Measurements from ENCODE around the gene RUNX2.

RUNX2 gene

GRCh38 chr6:45514454-45515230 lies 186.5 kb downstream of the RUNX2 start:
- H3K79me2 ChIP-seq (ENCODE audit: control insufficient read depth, insufficient read depth, low read length, poor library complexity): no peaks in the 10 kb centered on the region
- peaks cover 0 to 3% of the 10 kb centered on the region in 2 experiments for H3K4me1 ChIP-seq (ENCODE audit: control insufficient read depth in 1 of 2, insufficient read depth in 2 of 2, low read length in 2 of 2)
- no peak overlapping the region for H3K14ac ChIP-seq (ENCODE audit: low read length)
- no peak overlapping the region for H2BK120ac ChIP-seq (ENCODE audit: insufficient read depth, low read length, poor library complexity)
- no CpG with 5 or more reads among the region's 5 CpGs for WGBS (ENCODE audit: extremely low coverage, insufficient coverage, insufficient read length)
- H2AK5ac ChIP-seq (ENCODE audit: low read length): no peak overlapping the region
- DNase-seq: peak; percentile 2 to 6
- no peak overlapping the region for H3K27ac ChIP-seq (ENCODE audit: low read depth, low read length)
- no peak overlapping the region for H2BK12ac ChIP-seq (ENCODE audit: low read length)
- H3K79me1 ChIP-seq (ENCODE audit: low read length): no peaks in the 10 kb centered on the region
- H4K12ac ChIP-seq (ENCODE audit: low read depth, low read length): no peak overlapping the region
- no peaks in the 10 kb centered on the region for H3K27me3 ChIP-seq (ENCODE audit: insufficient read depth, low read length)
- no peak overlapping the region for H3K23ac ChIP-seq (ENCODE audit: low read length)
- no peaks in the 10 kb centered on the region for H3K36me3 ChIP-seq (ENCODE audit: control insufficient read depth in 1 of 2, insufficient read depth in 2 of 2, low read length in 2 of 2)
- no peak overlapping the region for H2AFZ ChIP-seq (ENCODE audit: insufficient read depth, low read length, poor library complexity)
- H3K18ac ChIP-seq (ENCODE audit: low read length): no peak overlapping the region
- no peak overlapping the region for H3K4ac ChIP-seq (ENCODE audit: low read depth, low read length)
- no peak overlapping the region for H2BK5ac ChIP-seq (ENCODE audit: low read depth, low read length, poor library complexity)
- H3K4me2 ChIP-seq (ENCODE audit: low read length): no peak overlapping the region
- H3K4me3 ChIP-seq (ENCODE audit: low read depth, low read length): no peak overlapping the region
- no peak overlapping the region for H3K9ac ChIP-seq (ENCODE audit: low read length)
- H3K9me3 ChIP-seq (ENCODE audit: insufficient read depth, low read depth, low read length): no peaks in the 10 kb centered on the region
- no peak overlapping the region for H4K8ac ChIP-seq (ENCODE audit: low read depth, low read length)
- H4K91ac ChIP-seq (ENCODE audit: low read depth, low read length): no peak overlapping the region

- H3K79me2 ChIP-seq (ENCODE audit: control insufficient read depth, insufficient read depth, low read length, poor library complexity): no peaks in the 10 kb centered on the region
- H2BK5ac ChIP-seq (ENCODE audit: low read depth, low read length, poor library complexity): no peak overlapping the region
- H3K4me1 ChIP-seq (ENCODE audit: control insufficient read depth in 1 of 2, insufficient read depth in 2 of 2, low read length in 2 of 2): peaks cover 0 to 8% of the 10 kb centered on the region in 2 experiments
- H3K14ac ChIP-seq (ENCODE audit: low read length): no peak overlapping the region
- no peak overlapping the region for H4K8ac ChIP-seq (ENCODE audit: low read depth, low read length)
- H2AFZ ChIP-seq (ENCODE audit: insufficient read depth, low read length, poor library complexity): no peak overlapping the region
- no peak overlapping the region for H4K91ac ChIP-seq (ENCODE audit: low read depth, low read length)
- H2BK12ac ChIP-seq (ENCODE audit: low read length): no peak overlapping the region
- no peak overlapping the region for H3K4ac ChIP-seq (ENCODE audit: low read depth, low read length)
- H3K4me2 ChIP-seq (ENCODE audit: low read length): no peak overlapping the region
- H3K23ac ChIP-seq (ENCODE audit: low read length): no peak overlapping the region
- H3K9me3 ChIP-seq (ENCODE audit: insufficient read depth, low read depth, low read length): no peaks in the 10 kb centered on the region
- H3K79me1 ChIP-seq (ENCODE audit: low read length): no peaks in the 10 kb centered on the region
- no peak overlapping the region for H3K4me3 ChIP-seq (ENCODE audit: low read depth, low read length)
- H3K36me3 ChIP-seq (ENCODE audit: control insufficient read depth in 1 of 2, insufficient read depth in 2 of 2, low read length in 2 of 2): no peaks in the 10 kb centered on the region
- H2BK120ac ChIP-seq (ENCODE audit: insufficient read depth, low read length, poor library complexity): no peak overlapping the region
- no CpG with 5 or more reads among the region's 4 CpGs for WGBS (ENCODE audit: extremely low coverage, insufficient coverage, insufficient read length)
- no peak overlapping the region for H3K27ac ChIP-seq (ENCODE audit: low read depth, low read length)
- no peak overlapping the region for H2AK5ac ChIP-seq (ENCODE audit: low read length)
- H3K27me3 ChIP-seq (ENCODE audit: insufficient read depth, low read length): no peaks in the 10 kb centered on the region
- no peak overlapping the region for H4K12ac ChIP-seq (ENCODE audit: low read depth, low read length)
- no peak overlapping the region for H3K9ac ChIP-seq (ENCODE audit: low read length)
- no peak overlapping the region for H3K18ac ChIP-seq (ENCODE audit: low read length)
- no peak for DNase-seq
Measured at GRCh38 chr6:45518013-45518720, 190.0 kb downstream of the RUNX2 start.

- no peak overlapping the region for H3K27ac ChIP-seq (ENCODE audit: low read depth, low read length)
- no peak overlapping the region for H2AK5ac ChIP-seq (ENCODE audit: low read length)
- no peak overlapping the region for H3K9ac ChIP-seq (ENCODE audit: low read length)
- no peak overlapping the region for H2AFZ ChIP-seq (ENCODE audit: insufficient read depth, low read length, poor library complexity)
- H2BK5ac ChIP-seq (ENCODE audit: low read depth, low read length, poor library complexity): no peak overlapping the region
- H3K79me2 ChIP-seq (ENCODE audit: control insufficient read depth, insufficient read depth, low read length, poor library complexity): no peaks in the 10 kb centered on the region
- no peaks in the 10 kb centered on the region for H3K79me1 ChIP-seq (ENCODE audit: low read length)
- H3K23ac ChIP-seq (ENCODE audit: low read length): no peak overlapping the region
- no peak overlapping the region for H3K14ac ChIP-seq (ENCODE audit: low read length)
- no peak overlapping the region for H4K91ac ChIP-seq (ENCODE audit: low read depth, low read length)
- no peaks in the 10 kb centered on the region for H3K9me3 ChIP-seq (ENCODE audit: insufficient read depth, low read depth, low read length)
- no peak overlapping the region for H2BK12ac ChIP-seq (ENCODE audit: low read length)
- no peak overlapping the region for H3K4me2 ChIP-seq (ENCODE audit: low read length)
- no peak overlapping the region for H2BK120ac ChIP-seq (ENCODE audit: insufficient read depth, low read length, poor library complexity)
- no peak overlapping the region for H3K4me3 ChIP-seq (ENCODE audit: low read depth, low read length)
- H4K8ac ChIP-seq (ENCODE audit: low read depth, low read length): no peak overlapping the region
- no peaks in the 10 kb centered on the region for H3K27me3 ChIP-seq (ENCODE audit: insufficient read depth, low read length)
- peaks cover 0 to 6% of the 10 kb centered on the region in 2 experiments for H3K4me1 ChIP-seq (ENCODE audit: control insufficient read depth in 1 of 2, insufficient read depth in 2 of 2, low read length in 2 of 2)
- no peak overlapping the region for H4K12ac ChIP-seq (ENCODE audit: low read depth, low read length)
- H3K4ac ChIP-seq (ENCODE audit: low read depth, low read length): no peak overlapping the region
- H3K36me3 ChIP-seq (ENCODE audit: control insufficient read depth in 1 of 2, insufficient read depth in 2 of 2, low read length in 2 of 2): peaks cover 0 to 1% of the 10 kb centered on the region in 2 experiments
- DNase-seq: no peak
- no peak overlapping the region for H3K18ac ChIP-seq (ENCODE audit: low read length)
Measured at GRCh38 chr6:45521226-45521625, 193.1 kb downstream of the RUNX2 start.

- no peak overlapping the region for H3K23ac ChIP-seq (ENCODE audit: low read length)
- H3K9ac ChIP-seq (ENCODE audit: low read length): no peak overlapping the region
- H3K9me3 ChIP-seq (ENCODE audit: insufficient read depth, low read depth, low read length): no peaks in the 10 kb centered on the region
- H4K91ac ChIP-seq (ENCODE audit: low read depth, low read length): no peak overlapping the region
- no peaks in the 10 kb centered on the region for H3K79me1 ChIP-seq (ENCODE audit: low read length)
- DNase-seq: no peak
- no peak overlapping the region for H4K12ac ChIP-seq (ENCODE audit: low read depth, low read length)
- H3K14ac ChIP-seq (ENCODE audit: low read length): no peak overlapping the region
- H2BK120ac ChIP-seq (ENCODE audit: insufficient read depth, low read length, poor library complexity): no peak overlapping the region
- H3K27me3 ChIP-seq (ENCODE audit: insufficient read depth, low read length): no peaks in the 10 kb centered on the region
- no peak overlapping the region for H3K27ac ChIP-seq (ENCODE audit: low read depth, low read length)
- no peak overlapping the region for H3K4me3 ChIP-seq (ENCODE audit: low read depth, low read length)
- H3K79me2 ChIP-seq (ENCODE audit: control insufficient read depth, insufficient read depth, low read length, poor library complexity): no peaks in the 10 kb centered on the region
- H2BK5ac ChIP-seq (ENCODE audit: low read depth, low read length, poor library complexity): no peak overlapping the region
- no peak overlapping the region for H2BK12ac ChIP-seq (ENCODE audit: low read length)
- 100% methylated on average over 2 of the region's 4 CpGs for WGBS (ENCODE audit: extremely low coverage, insufficient coverage, insufficient read length)
- no peak overlapping the region for H3K4ac ChIP-seq (ENCODE audit: low read depth, low read length)
- H3K4me2 ChIP-seq (ENCODE audit: low read length): no peak overlapping the region
- H3K36me3 ChIP-seq (ENCODE audit: control insufficient read depth in 1 of 2, insufficient read depth in 2 of 2, low read length in 2 of 2): peaks cover 0 to 1% of the 10 kb centered on the region in 2 experiments
- H2AFZ ChIP-seq (ENCODE audit: insufficient read depth, low read length, poor library complexity): no peak overlapping the region
- no peak overlapping the region for H3K18ac ChIP-seq (ENCODE audit: low read length)
- no peak overlapping the region for H2AK5ac ChIP-seq (ENCODE audit: low read length)
- peaks cover 0 to 6% of the 10 kb centered on the region in 2 experiments for H3K4me1 ChIP-seq (ENCODE audit: control insufficient read depth in 1 of 2, insufficient read depth in 2 of 2, low read length in 2 of 2)
- H4K8ac ChIP-seq (ENCODE audit: low read depth, low read length): no peak overlapping the region
Measured at GRCh38 chr6:45522486-45522885, 194.4 kb downstream of the RUNX2 start.

All from trophoblast cell (in vitro differentiated cells and primary cell).